Amniotic stem cell (primary cell): Measurements from ENCODE around the gene SLC6A1.

Source experiments
- DNase-seq: peaks from one replicate; lab custom pipeline; 2025; lab: John Stamatoyannopoulos, UW

Gene SLC6A1

GRCh38 chr3:11019116-11019819 is 26.7 kb downstream of the SLC6A1 start:
- DNase-seq = no peak

DNA sequence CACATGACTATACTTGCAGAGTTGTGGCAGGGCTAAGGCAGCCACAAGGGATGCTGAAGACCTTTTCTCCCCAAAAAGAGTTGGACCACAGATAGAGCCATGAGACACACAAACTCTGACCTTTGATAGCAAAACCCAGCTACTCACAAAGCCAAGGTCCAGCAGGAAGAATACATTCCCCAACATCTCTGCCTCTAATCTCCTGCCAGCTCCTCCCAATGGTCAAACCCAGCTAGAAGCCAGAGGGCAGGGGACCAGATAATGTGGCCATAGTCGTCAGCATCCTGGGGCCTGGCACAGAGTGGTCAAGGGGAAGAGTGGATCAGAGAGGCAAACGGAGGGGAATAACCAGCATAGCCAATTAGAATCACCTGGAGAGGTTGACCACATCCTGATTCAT is 28.2 kb downstream of the SLC6A1 start:
- DNase-seq = no peak

GRCh38 chr3:11021611-11022011 is 29.1 kb downstream of the SLC6A1 start:
- no peak for DNase-seq

- no peak for DNase-seq
Observed at GRCh38 chr3:11022115-11022514, 29.6 kb downstream of the SLC6A1 start.

DNA sequence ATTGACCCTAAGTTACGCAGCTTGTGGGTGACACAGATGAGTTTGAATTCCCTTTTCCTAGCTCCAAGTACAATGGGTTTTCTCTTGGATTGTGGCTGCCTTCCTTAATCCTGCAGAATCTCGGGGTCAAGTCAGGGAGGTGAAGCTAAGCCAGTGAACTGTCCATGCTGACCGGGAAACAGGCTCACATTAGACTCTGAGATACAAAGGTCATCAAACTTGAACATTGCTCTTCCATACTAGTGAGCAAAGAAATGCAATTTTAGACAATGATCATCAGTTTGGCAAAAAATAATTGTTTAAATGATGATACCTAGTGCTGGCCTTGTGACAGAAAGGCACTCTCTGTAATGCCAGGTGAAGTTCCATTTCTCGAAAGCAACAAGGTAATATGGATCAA is 31.6 kb downstream of the SLC6A1 start:
- DNase-seq = no peak

DNA sequence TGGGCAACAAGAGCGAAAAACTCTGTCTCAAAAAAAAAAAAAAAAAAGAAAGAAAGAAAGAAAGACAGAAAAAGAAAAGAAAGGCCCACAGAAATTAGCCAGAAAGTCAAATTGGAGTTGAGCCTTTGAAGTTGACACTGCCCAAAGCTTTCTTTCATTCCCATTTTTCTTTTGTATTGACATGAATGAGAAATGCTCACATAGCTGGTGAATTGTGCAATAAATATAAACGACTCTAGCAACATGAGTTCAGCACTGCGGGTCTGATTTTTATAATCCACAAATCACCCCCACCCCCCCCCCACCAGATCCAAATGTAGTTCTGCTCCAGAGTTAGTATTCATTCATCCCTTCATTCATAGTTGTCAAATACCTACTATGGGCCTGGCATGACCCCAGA is 37.4 kb downstream of the SLC6A1 start:
- no peak for DNase-seq

GRCh38 chr3:11033871-11034270 is 41.3 kb downstream of the SLC6A1 start:
- no peak for DNase-seq

DNA sequence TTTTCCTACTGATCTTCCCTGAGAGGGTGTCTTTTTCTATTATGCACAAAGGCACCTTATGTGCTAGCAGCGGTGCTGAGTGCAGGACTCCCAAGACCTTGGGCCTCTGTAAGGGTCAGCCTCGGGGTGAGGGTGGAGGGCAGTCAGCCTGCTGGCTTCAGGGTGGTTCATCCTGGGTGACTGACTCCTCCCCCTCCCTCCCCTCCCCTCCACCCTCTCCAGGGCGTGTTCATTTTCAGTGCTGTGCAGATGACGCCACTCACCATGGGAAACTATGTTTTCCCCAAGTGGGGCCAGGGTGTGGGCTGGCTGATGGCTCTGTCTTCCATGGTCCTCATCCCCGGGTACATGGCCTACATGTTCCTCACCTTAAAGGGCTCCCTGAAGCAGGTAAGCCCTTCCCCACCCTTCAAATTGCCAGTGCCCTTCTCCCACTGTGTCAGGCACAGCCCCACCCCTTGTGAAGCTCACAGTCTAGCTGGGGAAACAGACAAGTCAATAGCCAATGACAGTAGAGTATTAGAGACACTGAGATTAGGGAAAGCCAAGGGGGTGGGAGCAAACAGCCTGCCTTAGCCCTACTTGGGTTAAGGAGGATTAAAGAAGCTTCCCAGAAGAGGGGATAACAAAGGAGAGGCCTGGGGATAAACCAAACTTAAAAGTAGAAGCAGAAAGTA is 41.9 kb downstream of the SLC6A1 start:
- no peak for DNase-seq

GRCh38 chr3:11035757-11036505 is 43.4 kb downstream of the SLC6A1 start:
- no peak for DNase-seq

DNA sequence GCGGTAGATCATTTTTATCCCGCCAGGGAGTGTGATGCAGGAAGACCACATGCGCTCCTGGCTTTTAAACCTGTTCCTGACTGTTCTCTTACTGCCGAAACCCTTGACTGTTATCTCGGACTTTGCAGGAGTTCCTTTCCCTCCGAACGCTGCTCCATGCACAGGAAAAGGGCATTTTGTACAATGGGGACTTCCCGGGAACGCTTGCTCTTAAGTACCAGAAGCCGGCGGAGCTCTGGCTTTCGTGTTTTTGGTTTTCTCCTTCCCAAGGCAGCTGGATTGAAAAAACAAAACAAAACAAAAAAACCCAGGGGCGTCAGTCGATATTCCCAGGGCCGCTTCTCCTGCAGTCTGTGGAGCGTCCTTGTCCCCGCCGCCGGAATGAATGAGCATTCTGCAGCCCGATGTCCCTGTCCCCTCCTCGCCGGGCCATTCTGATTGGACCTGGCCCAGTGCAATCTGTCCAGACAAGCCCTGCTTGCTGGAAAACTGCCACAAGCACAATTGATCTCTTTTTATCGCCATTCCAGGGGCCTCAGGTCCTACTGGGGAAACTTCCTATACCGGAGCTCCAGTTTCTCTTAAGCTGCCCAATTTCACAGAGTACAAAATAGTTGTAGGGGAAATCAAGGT is 44.8 kb downstream of the SLC6A1 start:
- no peak for DNase-seq

GRCh38 chr3:11037976-11038375 is 45.4 kb downstream of the SLC6A1 start:
- DNase-seq = no peak

- DNase-seq = no peak
Observed at GRCh38 chr3:11045536-11045935, 53.0 kb downstream of the SLC6A1 start.

GRCh38 chr3:11047500-11047899 is 55.0 kb downstream of the SLC6A1 start:
- no peak for DNase-seq

DNA sequence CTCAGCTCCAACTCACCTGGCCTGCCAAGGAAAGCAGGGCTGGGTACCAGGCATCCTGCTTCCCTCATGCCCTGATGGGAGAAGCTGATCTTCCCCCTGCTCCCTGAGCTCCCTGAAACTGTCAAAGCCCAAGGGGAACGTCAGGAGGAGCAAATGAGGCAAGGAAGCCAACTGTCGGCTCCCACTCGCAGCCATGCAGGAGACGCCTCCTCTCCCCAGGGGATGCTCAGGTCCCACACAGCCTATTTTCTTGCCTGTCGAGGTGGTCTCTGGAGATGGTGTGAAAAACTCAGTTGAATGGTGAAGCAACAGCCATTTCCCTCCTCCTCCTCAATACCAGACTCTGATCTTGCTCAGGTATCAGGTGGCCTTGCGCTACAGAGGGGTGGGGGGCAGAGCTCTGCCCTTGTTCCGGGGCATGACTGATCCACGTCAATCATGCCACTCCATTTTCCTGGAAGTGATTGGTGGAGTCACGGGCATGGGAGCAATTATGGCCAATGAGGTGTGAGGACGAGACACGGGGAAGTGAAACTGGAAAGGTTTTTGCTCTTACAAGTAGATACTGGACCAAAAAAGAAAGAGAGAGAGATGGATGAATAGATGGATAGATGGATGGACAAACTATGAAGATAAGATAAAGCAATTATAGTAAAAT is 58.2 kb downstream of the SLC6A1 start:
- DNase-seq = no peak

- DNase-seq = no peak
Observed at GRCh38 chr3:11053926-11054503, 61.5 kb downstream of the SLC6A1 start.

GRCh38 chr3:11054739-11055438 is 62.3 kb downstream of the SLC6A1 start:
- DNase-seq = no peak

- DNase-seq = no peak
Observed at GRCh38 chr3:11055496-11055895, 62.9 kb downstream of the SLC6A1 start.

GRCh38 chr3:11056531-11057050 is 64.0 kb downstream of the SLC6A1 start:
- DNase-seq = no peak

DNA sequence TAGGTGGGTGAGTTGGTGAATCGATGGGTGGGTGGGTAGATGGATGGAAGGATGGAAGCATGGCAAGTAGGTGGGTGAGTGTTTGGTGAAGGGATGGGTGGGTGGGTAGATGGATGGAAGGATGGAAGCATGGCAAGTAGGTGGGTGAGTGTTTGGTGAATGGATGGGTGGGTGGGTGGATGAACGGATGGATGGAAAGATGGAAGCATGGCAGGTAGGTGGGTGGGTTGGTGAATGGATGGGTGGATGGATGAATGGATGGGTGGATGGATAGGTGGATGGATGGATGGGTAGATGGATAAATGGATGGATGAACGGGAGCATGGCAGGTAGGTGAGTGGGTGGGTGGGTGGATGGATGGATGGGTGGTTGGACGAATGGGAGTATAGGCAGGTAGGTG is 65.1 kb downstream of the SLC6A1 start:
- DNase-seq = no peak

DNA sequence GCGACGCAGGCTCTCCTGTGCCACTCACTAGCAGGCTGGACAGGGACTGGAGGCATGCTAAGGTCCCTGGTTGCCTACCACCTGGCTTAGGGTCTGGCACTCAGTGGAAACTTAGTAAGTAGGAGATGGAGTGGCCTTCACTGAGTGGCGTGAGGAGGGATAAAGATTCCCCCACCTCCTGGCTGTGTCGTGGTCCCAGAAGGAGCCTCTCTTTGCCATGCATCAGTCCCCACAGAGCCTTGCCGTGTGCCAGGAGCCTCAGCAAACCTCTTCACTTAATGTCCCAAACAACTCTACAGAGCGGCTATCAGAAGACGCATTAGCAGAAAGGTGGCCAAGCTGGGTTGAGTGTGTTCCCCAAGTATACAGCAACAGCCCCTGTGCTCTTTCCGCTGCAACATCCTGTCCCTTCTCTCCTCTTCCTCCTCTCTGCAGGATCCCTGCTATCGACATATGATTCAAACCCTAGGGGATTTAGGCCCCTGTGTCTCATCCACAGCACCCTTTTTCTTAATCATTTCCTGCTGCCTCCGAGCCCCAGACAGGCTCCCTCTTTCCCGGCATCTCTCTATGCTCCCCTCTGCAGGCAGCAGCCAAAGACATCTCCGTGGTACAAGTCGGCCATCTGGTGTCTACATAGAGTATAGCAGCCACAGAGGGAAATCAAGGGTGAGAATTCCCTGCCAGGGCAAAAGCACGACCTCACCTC is 66.7 kb downstream of the SLC6A1 start:
- DNase-seq = peak; percentile 57
